Panc1 (cell line): ENCODE results near the gene EPHB2.

Source experiments
- POLR2AphosphoS5 ChIP-seq: IDR thresholded peaks from 2 replicates; pipeline ENCODE4 v1.6.1; 2012; ENCODE audit warnings: mild to moderate bottlenecking, low read depth, low read length, moderate library complexity
- TF ChIP-seq, protein P1 (sequence below), 2 experiments: IDR thresholded peaks; 2 replicates each; pipeline ENCODE4 v1.6.1; 2011 to 2012; ENCODE audit warnings: low read depth in 2 of 2, control low read depth in 1 of 2, low read length in 1 of 2, mild to moderate bottlenecking in 1 of 2, moderate library complexity in 1 of 2; ENCODE audit not compliant: insufficient read depth in 1 of 2
- TF ChIP-seq, protein P2 (sequence below): fragments of 450-650 bp; IDR thresholded peaks from 2 replicates; pipeline ENCODE4 v1.5.1; 2017; ENCODE audit warnings: mild to moderate bottlenecking

DNA sequence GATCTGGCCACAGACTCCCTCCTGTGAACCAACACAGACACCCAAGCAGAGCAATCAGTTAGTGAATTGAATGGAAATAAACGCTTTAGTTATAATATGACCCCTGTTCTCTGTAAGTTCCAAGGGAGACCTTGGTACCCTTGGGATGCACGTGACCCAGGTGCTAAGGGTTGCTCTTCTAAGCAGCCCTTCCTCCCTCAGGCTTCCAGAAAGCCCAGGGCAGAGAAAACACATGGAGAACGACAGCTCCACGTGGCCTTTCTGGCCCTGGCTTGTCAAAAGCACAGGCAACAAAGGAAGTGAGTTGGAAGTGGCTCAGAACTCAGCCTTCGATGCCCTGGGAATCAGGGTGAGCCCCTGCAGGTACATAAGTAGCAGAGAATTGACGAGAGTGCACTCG, 204.6 kb downstream of the EPHB2 start:
- TF ChIP-seq, protein P1, sequence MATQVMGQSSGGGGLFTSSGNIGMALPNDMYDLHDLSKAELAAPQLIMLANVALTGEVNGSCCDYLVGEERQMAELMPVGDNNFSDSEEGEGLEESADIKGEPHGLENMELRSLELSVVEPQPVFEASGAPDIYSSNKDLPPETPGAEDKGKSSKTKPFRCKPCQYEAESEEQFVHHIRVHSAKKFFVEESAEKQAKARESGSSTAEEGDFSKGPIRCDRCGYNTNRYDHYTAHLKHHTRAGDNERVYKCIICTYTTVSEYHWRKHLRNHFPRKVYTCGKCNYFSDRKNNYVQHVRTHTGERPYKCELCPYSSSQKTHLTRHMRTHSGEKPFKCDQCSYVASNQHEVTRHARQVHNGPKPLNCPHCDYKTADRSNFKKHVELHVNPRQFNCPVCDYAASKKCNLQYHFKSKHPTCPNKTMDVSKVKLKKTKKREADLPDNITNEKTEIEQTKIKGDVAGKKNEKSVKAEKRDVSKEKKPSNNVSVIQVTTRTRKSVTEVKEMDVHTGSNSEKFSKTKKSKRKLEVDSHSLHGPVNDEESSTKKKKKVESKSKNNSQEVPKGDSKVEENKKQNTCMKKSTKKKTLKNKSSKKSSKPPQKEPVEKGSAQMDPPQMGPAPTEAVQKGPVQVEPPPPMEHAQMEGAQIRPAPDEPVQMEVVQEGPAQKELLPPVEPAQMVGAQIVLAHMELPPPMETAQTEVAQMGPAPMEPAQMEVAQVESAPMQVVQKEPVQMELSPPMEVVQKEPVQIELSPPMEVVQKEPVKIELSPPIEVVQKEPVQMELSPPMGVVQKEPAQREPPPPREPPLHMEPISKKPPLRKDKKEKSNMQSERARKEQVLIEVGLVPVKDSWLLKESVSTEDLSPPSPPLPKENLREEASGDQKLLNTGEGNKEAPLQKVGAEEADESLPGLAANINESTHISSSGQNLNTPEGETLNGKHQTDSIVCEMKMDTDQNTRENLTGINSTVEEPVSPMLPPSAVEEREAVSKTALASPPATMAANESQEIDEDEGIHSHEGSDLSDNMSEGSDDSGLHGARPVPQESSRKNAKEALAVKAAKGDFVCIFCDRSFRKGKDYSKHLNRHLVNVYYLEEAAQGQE (IDR thresholded peaks at IDR 0.05; ENCODE audit: insufficient read depth in 1 of 2, low read depth in 2 of 2, low read length in 1 of 2): no peak
- TF ChIP-seq, protein P2, sequence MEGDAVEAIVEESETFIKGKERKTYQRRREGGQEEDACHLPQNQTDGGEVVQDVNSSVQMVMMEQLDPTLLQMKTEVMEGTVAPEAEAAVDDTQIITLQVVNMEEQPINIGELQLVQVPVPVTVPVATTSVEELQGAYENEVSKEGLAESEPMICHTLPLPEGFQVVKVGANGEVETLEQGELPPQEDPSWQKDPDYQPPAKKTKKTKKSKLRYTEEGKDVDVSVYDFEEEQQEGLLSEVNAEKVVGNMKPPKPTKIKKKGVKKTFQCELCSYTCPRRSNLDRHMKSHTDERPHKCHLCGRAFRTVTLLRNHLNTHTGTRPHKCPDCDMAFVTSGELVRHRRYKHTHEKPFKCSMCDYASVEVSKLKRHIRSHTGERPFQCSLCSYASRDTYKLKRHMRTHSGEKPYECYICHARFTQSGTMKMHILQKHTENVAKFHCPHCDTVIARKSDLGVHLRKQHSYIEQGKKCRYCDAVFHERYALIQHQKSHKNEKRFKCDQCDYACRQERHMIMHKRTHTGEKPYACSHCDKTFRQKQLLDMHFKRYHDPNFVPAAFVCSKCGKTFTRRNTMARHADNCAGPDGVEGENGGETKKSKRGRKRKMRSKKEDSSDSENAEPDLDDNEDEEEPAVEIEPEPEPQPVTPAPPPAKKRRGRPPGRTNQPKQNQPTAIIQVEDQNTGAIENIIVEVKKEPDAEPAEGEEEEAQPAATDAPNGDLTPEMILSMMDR: no peak
- TF ChIP-seq POLR2AphosphoS5: no peak
